ENCODE measurements around the gene YARS1. TPM values are rescaled to one million over a fixed set of nuclear protein-coding genes. Genes with fewer than 3 reads are reported as not detected.

The YARS1 gene
- total and polyA plus RNA-seq, 2 of the 13 experiments (the other 11 are each of a cell fraction or from before 2014, with no cell fraction given): 50.1 to 113 TPM

GRCh38 chr1:32736812-32737791 is 80.1 kb downstream of the YARS1 start (continued):
- TF ChIP-seq, protein P1, sequence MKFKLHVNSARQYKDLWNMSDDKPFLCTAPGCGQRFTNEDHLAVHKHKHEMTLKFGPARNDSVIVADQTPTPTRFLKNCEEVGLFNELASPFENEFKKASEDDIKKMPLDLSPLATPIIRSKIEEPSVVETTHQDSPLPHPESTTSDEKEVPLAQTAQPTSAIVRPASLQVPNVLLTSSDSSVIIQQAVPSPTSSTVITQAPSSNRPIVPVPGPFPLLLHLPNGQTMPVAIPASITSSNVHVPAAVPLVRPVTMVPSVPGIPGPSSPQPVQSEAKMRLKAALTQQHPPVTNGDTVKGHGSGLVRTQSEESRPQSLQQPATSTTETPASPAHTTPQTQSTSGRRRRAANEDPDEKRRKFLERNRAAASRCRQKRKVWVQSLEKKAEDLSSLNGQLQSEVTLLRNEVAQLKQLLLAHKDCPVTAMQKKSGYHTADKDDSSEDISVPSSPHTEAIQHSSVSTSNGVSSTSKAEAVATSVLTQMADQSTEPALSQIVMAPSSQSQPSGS (CRISPR knock-in tag; IDR thresholded peaks at IDR 0.05): peak; percentile 69
- TF ChIP-seq HES4 (CRISPR knock-in tag; IDR thresholded peaks at IDR 0.05; ENCODE audit: borderline replicate concordance) (no peak), EP300 (IDR thresholded peaks at IDR 0.05; ENCODE audit: low read depth in 2 of 2, low read length in 2 of 2) (peak in 1 of 2 experiments; percentile 61; a peak in 1 of 4 replicates), EP300 (CRISPR knock-in tag; IDR thresholded peaks at IDR 0.05; ENCODE audit: borderline replicate concordance) (peak; percentile 17), MED8 (CRISPR knock-in tag; IDR thresholded peaks at IDR 0.05; ENCODE audit: insufficient replicate concordance) (no peak), SMAD3 (CRISPR knock-in tag; IDR thresholded peaks at IDR 0.05) (peak; percentile 68; the same call in 1 of the 2 replicates), SMAD1 (CRISPR knock-in tag; IDR thresholded peaks at IDR 0.05; ENCODE audit: borderline replicate concordance, low read depth) (peak; percentile 69; the same call in 1 of the 2 replicates), REST (IDR thresholded peaks at IDR 0.05; ENCODE audit: borderline replicate concordance in 1 of 2, low read depth in 1 of 2, low read length in 2 of 2) (0 out of 4 replicates have a peak, but pooled peaks of 1 of the 2 experiments have one; percentile 5), KAT8 (CRISPR knock-in tag; IDR thresholded peaks at IDR 0.05) (peak; percentile 94)
- TF ChIP-seq, protein P2, sequence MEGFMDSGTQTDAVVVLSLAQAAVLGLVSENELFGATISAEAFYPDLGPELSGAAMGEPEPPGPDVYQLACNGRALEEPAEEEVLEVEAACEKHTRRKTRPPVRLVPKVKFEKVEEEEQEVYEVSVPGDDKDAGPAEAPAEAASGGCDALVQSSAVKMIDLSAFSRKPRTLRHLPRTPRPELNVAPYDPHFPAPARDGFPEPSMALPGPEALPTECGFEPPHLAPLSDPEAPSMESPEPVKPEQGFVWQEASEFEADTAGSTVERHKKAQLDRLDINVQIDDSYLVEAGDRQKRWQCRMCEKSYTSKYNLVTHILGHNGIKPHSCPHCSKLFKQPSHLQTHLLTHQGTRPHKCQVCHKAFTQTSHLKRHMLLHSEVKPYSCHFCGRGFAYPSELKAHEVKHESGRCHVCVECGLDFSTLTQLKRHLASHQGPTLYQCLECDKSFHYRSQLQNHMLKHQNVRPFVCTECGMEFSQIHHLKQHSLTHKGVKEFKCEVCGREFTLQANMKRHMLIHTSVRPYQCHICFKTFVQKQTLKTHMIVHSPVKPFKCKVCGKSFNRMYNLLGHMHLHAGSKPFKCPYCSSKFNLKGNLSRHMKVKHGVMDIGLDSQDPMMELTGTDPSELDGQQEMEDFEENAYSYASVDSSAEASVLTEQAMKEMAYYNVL (CRISPR knock-in tag; IDR thresholded peaks at IDR 0.05; ENCODE audit: borderline replicate concordance): peak; percentile 37; the same call in 1 of the 2 replicates
- TF ChIP-seq, protein P3, sequence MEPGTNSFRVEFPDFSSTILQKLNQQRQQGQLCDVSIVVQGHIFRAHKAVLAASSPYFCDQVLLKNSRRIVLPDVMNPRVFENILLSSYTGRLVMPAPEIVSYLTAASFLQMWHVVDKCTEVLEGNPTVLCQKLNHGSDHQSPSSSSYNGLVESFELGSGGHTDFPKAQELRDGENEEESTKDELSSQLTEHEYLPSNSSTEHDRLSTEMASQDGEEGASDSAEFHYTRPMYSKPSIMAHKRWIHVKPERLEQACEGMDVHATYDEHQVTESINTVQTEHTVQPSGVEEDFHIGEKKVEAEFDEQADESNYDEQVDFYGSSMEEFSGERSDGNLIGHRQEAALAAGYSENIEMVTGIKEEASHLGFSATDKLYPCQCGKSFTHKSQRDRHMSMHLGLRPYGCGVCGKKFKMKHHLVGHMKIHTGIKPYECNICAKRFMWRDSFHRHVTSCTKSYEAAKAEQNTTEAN (CRISPR knock-in tag; conservative IDR thresholded peaks at IDR 0.05): peak; percentile 19; the same call in 1 of the 2 replicates
- TF ChIP-seq, protein P4, sequence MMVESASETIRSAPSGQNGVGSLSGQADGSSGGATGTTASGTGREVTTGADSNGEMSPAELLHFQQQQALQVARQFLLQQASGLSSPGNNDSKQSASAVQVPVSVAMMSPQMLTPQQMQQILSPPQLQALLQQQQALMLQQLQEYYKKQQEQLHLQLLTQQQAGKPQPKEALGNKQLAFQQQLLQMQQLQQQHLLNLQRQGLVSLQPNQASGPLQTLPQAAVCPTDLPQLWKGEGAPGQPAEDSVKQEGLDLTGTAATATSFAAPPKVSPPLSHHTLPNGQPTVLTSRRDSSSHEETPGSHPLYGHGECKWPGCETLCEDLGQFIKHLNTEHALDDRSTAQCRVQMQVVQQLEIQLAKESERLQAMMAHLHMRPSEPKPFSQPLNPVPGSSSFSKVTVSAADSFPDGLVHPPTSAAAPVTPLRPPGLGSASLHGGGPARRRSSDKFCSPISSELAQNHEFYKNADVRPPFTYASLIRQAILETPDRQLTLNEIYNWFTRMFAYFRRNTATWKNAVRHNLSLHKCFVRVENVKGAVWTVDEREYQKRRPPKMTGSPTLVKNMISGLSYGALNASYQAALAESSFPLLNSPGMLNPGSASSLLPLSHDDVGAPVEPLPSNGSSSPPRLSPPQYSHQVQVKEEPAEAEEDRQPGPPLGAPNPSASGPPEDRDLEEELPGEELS (CRISPR knock-in tag; IDR thresholded peaks at IDR 0.05): peak; percentile 63; the same call in 1 of the 2 replicates

All from HepG2 (cell line).